Epithelial cell of proximal tubule (primary cell): ENCODE data around the gene MEMO1. TPM values are rescaled to one million over a fixed set of nuclear protein-coding genes. Genes with fewer than 3 reads are reported as not detected.
"Not testable (repeated sequence)": the region's sequence is repeated elsewhere in the genome, so short reads cannot be mapped to it uniquely, and the experiment has no call there.

ENCODE experiments used
- DNase-seq: peaks from one replicate; pipeline ENCODE4 v3.0.0-alpha.2; 2011; ENCODE audit warnings: low read depth
- H3K4me3 ChIP-seq: 2 replicates; pipeline ENCODE4 v1.5.1; 2011; ENCODE audit warnings: low read depth, mild to moderate bottlenecking, low read length
- total RNA-seq: library from RNA; depleted of rRNA; stranded (reverse); fragments of >200 nt; gene quantifications from 2 replicates; pipeline ENCODE4 v1.2.3, GENCODE V29; 2015
- TF ChIP-seq, protein P1 (sequence below): conservative IDR thresholded peaks from 2 replicates; pipeline ENCODE4 v1.5.1; 2012; ENCODE audit warnings: low read depth, mild to moderate bottlenecking, low read length

MEMO1 gene
- total RNA-seq, 1 donor from 2014 or later: 26.9 TPM

DNA sequence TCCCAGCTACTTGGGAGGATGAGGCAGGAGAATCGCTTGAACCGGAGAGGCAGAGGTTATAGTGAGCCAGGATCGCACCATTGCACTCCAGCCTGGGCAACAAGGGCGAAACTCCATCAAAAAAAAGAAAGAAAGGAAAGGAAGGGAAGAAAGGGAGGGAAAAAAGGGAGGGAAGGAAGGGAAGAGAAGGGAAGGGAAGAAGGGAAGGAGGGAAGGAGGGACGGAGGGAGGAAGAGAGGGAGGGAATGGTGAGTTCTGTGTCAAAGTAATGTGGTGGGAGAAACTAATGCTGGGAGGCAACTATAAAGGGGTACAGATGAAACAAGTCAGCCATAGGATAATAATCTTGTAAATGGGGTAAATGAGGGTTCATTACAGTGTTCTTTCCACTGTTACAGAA is 45.7 kb downstream of the MEMO1 start:
- TF ChIP-seq, protein P1, sequence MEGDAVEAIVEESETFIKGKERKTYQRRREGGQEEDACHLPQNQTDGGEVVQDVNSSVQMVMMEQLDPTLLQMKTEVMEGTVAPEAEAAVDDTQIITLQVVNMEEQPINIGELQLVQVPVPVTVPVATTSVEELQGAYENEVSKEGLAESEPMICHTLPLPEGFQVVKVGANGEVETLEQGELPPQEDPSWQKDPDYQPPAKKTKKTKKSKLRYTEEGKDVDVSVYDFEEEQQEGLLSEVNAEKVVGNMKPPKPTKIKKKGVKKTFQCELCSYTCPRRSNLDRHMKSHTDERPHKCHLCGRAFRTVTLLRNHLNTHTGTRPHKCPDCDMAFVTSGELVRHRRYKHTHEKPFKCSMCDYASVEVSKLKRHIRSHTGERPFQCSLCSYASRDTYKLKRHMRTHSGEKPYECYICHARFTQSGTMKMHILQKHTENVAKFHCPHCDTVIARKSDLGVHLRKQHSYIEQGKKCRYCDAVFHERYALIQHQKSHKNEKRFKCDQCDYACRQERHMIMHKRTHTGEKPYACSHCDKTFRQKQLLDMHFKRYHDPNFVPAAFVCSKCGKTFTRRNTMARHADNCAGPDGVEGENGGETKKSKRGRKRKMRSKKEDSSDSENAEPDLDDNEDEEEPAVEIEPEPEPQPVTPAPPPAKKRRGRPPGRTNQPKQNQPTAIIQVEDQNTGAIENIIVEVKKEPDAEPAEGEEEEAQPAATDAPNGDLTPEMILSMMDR: no peak
- DNase-seq: no peak
- no peak overlapping the region for H3K4me3 ChIP-seq

DNA sequence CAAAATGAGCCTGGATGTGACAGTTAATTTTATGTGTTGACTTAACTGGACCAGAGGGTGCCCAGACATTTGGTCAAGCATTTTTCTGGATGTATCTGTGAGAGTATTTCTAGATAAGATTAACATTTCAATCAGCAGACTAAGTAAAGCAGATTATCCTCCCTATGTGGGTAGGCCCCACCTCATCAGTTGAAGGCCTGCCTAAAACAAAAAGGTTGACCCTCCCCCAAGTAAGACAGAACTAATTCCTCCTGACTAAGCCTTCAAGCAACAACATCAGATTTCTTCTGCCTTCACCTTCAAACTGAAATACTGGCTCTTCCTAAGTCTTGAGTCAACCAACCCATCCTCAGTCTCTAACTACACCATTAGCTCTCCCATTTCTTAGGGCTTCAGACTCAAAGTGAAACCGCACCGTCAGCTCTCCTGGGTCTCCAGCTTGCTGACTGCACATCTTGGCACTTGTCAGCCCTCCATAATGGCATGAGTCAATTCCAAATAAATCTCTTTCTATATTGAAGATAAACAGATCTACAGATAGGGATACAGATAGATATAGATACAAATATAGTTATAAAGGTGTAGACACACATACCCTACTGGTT is 47.9 kb downstream of the MEMO1 start:
- no peak for DNase-seq
- no peak overlapping the region for H3K4me3 ChIP-seq
- TF ChIP-seq, protein P1: no peak

DNA sequence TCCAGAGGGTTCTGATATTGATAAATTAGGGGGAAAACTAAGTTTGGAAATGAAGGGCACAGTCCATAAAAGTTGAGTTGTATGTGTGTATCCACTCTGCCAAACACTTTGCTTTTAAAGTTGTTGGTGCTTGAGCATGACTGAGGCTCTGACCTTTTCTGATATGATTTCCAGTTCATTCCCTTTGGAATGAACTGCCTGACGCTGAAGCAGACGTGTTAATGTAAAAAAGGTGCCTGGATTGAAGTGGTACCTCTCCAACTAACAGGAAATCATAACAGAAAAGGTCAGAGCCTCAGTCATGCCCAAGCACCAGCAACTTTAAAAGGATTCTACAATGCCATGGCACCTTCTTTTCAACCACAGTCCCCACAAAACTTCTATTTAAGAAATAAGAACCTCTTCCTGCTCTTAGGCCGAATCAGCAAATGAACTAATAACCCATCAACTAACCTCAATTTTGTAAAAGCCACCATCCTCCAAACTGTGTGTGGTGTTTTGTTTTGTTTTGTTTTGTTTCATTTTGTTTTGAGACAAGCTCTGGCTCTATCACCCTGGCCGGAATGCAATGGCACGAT is 52.6 kb downstream of the MEMO1 start:
- TF ChIP-seq, protein P1: no peak
- H3K4me3 ChIP-seq: no peak overlapping the region
- DNase-seq: no peak

DNA sequence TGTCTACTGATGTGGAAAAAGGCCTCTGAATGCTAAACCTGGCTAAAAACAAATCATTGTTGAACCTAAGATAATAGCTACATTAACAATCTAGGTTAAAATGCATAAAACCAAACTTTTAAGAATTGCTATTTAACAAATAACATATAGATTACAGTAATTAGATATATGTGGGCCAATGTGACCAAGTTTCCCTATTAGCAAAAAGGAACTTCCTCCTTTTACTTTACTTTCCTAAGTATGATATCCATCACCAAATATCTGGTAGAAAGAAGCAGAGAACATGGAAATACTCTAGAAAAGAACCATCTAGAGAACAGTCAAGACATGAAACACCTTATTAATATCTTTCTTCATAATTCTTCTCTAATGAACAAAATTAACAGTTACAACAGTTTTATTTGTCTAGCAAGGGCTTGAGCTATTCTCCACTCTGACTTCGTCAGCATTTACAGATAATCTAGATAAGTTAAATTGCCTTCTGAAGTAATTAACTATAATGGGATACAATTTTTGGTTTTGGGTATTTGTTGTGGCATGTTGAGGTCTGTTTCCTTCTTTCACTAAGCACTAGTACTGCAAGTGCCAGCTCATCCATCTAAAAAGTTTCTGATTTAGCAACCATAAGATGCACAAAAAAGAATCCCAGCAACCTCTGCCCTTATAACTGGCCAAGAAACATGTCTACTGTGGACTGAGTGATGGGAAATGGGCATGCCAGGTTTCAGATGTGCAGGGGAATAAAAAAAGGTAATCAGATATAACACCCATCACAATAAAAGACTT is 53.3 kb downstream of the MEMO1 start:
- no peak for DNase-seq
- TF ChIP-seq, protein P1: no peak
- H3K4me3 ChIP-seq: no peak overlapping the region

DNA sequence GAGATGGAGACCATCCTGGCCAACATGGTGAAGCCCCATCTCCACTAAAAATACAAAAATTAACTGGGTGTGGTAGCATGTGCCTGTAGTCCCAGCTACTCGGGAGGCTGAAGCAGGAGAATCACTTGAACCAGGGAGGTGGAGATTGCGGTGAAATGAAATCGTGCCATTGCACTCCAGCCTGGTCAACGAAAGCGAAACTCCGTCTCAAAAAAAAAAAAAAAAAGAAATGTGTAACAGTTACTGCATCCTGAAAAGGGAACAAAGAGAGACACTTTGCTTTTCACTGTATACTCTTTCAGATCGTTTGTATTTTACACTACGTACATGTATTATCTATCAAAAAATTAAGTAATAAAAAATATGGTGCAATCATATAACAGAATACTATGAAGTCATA is 53.9 kb downstream of the MEMO1 start:
- H3K4me3 ChIP-seq, DNase-seq: not testable (repeated sequence)

DNA sequence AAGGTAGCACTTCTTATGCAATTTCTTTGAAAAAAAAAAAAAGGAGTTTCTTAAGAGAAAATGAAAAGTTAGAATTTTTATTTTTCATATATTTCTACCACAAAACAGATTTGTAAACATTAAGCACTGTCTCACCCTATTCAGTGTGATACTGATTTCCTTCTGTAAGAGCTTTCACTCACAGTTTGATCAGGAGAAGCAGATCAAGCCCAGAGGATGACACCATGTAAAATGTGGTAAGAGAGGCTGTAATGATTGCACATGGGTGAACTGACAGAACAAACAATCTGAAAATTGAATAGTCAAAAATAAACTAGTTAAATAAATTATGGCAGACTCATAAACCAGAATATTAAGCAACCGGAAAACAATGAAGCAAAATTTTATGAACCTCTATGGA is 54.5 kb downstream of the MEMO1 start:
- TF ChIP-seq, protein P1: no peak
- H3K4me3 ChIP-seq: no peak overlapping the region
- no peak for DNase-seq

DNA sequence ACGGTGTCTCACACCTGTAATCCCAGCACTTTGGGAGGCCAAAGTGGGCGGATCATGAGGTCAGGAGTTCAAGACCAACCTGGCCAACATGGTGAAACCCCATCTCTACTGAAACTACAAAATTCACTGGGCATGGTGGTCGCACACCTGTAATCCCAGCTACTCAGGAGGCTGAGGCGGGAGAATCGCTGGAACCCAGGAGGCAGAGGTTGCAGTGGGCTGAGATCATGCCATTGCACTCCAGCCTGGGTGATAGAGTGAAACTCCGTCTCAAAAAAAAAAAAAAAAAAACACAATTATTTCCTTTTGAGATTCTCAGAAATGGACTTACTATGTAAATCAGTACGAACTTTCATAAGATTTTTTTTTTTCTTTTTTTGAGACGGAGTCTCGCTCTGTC is 57.7 kb downstream of the MEMO1 start:
- DNase-seq, H3K4me3 ChIP-seq: not testable (repeated sequence)
